ENCODE data around the gene THPO.

The THPO gene

GRCh38 chr3:184360070-184360928, 17.7 kb downstream of the THPO start:
- no peak for DNase-seq (ENCODE audit: low read depth)
- TF ChIP-seq CTCF (IDR thresholded peaks at IDR 0.05; ENCODE audit: insufficient read depth, low read depth, low read length, missing control alignments) = no peak
- H3K4me3 ChIP-seq (ENCODE audit: low read depth, low read length) = peak overlapping the region; percentile 60; the same call in 1 of the 2 replicates

- no peak for DNase-seq (ENCODE audit: low read depth)
- no peak for TF ChIP-seq CTCF (IDR thresholded peaks at IDR 0.05; ENCODE audit: insufficient read depth, low read depth, low read length, missing control alignments)
- H3K4me3 ChIP-seq (ENCODE audit: low read depth, low read length) = no peak overlapping the region
These were observed 18.4 kb downstream of the THPO start for GRCh38 chr3:184359610-184360009.

- no peak for DNase-seq (ENCODE audit: low read depth)
- no peak overlapping the region for H3K4me3 ChIP-seq (ENCODE audit: low read depth, low read length)
- TF ChIP-seq CTCF (IDR thresholded peaks at IDR 0.05; ENCODE audit: insufficient read depth, low read depth, low read length, missing control alignments) = no peak
These were observed 19.1 kb downstream of the THPO start for GRCh38 chr3:184358921-184359350.

- no peak for TF ChIP-seq CTCF (IDR thresholded peaks at IDR 0.05; ENCODE audit: insufficient read depth, low read depth, low read length, missing control alignments)
- no peak for DNase-seq (ENCODE audit: low read depth)
- no peak overlapping the region for H3K4me3 ChIP-seq (ENCODE audit: low read depth, low read length)
These were observed 19.8 kb downstream of the THPO start for GRCh38 chr3:184358124-184358767.

GRCh38 chr3:184357248-184358123, 20.5 kb downstream of the THPO start:
- DNase-seq (ENCODE audit: low read depth) = no peak
- TF ChIP-seq CTCF (IDR thresholded peaks at IDR 0.05; ENCODE audit: insufficient read depth, low read depth, low read length, missing control alignments) = no peak
- H3K4me3 ChIP-seq (ENCODE audit: low read depth, low read length) = no peak overlapping the region

- TF ChIP-seq CTCF (IDR thresholded peaks at IDR 0.05; ENCODE audit: insufficient read depth, low read depth, low read length, missing control alignments) = no peak
- no peak for DNase-seq (ENCODE audit: low read depth)
These were observed 22.6 kb downstream of the THPO start for GRCh38 chr3:184355261-184356040.

More at GRCh38 chr3:184355261-184356040, 22.6 kb downstream of the THPO start:
- no peak overlapping the region for H3K4me3 ChIP-seq (ENCODE audit: low read depth, low read length)
